Fibroblast of villous mesenchyme (primary cell): Measurements from ENCODE around the gene RRP36. TPM values are rescaled to one million over a fixed set of nuclear protein-coding genes. Genes with fewer than 3 reads are reported as not detected.

ENCODE experiments used
- DNase-seq: peaks from one replicate; pipeline ENCODE4 v3.0.0-alpha.2; 2010; ENCODE audit warnings: low read depth
- H3K4me3 ChIP-seq: 2 replicates; pipeline ENCODE4 v1.5.1; 2011; ENCODE audit warnings: low read depth, mild to moderate bottlenecking, low read length
- total RNA-seq: library from RNA; depleted of rRNA; stranded (reverse); fragments of >200 nt; gene quantifications from 2 replicates; pipeline ENCODE4 v1.2.3, GENCODE V29; 2012
- TF ChIP-seq, protein P1 (sequence below): IDR thresholded peaks from 2 replicates; pipeline ENCODE4 v1.5.1; 2012; ENCODE audit warnings: low read depth, mild to moderate bottlenecking, low read length; ENCODE audit not compliant: insufficient read depth

RRP36 gene
- total RNA-seq, 1 donor: 114 TPM

DNA sequence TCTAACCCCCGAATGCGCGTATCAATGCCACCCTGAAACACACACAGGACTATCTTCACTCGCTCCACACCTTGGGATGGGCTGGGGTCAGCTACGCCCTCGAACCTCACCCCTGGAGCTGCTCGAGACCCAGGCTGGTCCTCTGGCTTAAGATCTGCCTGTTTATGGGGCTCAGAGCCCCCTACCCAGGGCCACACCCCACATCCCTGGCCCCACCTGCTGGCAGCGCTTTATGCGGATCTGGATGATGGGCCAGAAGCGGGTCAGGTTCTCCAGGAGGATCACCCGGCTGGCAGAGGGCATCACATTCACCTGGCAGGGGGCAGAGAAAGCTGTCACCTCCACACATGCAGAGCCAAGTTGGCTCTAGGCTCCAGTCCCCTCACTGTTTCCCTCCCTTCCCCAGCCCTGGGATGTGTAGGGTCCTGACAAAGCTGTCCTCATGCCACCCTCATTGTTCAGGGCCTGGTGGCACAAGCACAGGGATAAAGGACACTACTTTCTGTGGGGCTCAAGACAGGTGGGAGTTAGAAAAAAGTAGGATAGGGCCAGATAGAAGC lies 24.0 kb downstream of the RRP36 start:
- DNase-seq: no peak
- TF ChIP-seq, protein P1, sequence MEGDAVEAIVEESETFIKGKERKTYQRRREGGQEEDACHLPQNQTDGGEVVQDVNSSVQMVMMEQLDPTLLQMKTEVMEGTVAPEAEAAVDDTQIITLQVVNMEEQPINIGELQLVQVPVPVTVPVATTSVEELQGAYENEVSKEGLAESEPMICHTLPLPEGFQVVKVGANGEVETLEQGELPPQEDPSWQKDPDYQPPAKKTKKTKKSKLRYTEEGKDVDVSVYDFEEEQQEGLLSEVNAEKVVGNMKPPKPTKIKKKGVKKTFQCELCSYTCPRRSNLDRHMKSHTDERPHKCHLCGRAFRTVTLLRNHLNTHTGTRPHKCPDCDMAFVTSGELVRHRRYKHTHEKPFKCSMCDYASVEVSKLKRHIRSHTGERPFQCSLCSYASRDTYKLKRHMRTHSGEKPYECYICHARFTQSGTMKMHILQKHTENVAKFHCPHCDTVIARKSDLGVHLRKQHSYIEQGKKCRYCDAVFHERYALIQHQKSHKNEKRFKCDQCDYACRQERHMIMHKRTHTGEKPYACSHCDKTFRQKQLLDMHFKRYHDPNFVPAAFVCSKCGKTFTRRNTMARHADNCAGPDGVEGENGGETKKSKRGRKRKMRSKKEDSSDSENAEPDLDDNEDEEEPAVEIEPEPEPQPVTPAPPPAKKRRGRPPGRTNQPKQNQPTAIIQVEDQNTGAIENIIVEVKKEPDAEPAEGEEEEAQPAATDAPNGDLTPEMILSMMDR: no peak
- no peak overlapping the region for H3K4me3 ChIP-seq

DNA sequence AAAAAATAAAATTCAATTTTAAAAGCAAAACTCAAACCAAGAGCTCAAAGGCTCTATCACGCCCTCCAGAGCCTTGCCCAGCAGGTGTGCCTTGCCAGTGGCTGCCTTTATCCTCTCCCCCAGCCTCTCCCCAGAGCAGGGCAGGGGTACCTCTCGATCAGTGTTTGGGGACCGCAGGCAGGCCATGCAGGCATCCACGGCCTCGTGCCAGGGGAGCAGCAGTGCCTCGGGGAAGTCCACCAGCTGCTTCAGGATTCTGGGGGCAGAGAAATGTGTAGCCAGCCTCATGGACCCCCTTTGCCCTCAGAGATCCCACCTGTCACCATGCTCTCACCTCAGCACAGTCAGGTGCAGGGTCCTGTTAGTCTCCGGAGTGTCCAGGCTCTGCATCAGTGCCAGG lies 26.6 kb downstream of the RRP36 start:
- H3K4me3 ChIP-seq: no peak overlapping the region
- no peak for DNase-seq
- TF ChIP-seq, protein P1: no peak

DNA sequence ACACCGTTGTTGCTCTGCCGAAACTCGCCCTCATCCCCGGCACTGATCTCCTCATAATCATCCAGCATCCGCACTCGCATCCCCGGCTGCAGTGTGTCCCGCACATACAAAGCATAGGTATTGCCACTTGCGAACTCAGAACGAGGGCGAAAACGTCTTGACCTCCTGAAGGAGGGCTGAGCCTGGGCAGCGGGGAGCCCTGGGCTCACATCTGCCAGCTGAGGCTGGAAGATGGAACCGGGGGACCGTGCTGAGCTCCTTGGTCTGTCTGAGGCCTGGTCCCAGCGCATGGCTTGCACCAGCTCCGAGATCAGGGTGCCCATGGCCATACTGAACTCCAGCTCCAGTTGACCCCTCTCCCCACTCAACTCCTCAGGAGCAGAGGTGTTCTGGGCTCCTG lies 29.6 kb downstream of the RRP36 start:
- no peak for DNase-seq
- H3K4me3 ChIP-seq: no peak overlapping the region
- TF ChIP-seq, protein P1: no peak

DNA sequence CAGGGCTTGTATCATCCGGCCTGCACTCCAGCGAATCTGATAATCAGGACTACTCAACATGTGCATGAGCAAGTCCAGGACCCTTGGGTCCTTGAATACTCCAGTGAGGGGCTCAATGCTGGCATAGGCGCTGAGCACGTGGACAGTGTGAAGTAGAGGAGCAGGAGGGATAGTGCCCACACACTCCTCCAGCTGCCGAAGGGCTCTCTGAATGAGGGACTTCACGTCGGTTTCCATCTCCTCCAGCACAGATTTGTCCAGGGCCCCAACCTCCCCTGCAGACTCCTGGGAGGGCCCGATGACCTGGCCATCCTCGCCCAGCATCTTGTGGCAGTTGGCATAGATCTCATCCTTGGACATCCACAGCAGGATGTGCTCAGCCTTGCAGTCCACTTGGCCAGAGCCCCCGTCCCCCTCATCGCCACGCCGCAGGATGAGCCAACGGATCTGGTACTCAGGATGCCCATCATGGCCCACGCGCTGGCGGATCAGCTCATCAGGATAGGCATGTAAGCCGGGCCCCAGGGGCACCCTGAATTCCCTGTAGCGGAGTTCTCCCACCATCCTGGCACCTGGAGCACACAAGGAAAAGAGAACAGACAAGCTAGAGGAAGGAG lies 30.9 kb downstream of the RRP36 start:
- H3K4me3 ChIP-seq: peak overlapping the region; percentile 93
- no peak for DNase-seq
- TF ChIP-seq, protein P1: no peak

DNA sequence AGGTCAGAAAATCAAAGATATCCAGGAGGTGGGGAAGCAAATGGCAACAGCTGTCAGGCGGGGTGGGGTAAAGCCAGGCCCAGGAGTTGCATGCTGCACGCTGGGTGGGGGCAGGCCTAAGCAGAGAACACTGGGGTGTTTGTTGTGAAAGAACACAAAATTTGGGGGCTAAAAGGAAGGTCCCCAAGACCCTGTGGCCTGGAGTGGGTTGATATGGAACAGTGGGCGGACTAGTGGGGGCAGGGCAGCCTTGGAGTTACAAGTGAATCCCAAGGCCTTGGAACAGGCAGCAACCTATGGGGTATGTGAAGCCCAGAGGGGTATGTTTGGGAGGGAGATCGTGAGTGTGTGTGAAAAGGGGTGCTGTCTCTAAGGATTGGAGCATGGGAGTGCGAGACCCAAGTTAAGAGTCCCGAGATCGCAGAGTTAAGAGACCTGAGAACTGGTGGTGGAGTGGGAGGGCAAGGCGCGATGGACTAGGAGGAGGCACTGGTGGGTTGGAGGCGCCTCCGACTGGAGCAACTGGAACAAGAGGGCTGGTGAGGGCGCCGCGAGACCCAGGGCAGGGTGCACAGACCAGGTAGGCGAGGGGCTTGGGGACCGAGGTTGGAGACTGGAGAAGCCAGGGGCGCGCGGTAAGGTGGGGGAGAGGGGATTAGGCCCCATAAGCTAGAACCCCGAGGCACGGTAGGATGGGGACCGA lies 31.6 kb downstream of the RRP36 start:
- H3K4me3 ChIP-seq: peak overlapping the region; percentile 93
- TF ChIP-seq, protein P1: no peak
- peak; percentile 35 for DNase-seq

DNA sequence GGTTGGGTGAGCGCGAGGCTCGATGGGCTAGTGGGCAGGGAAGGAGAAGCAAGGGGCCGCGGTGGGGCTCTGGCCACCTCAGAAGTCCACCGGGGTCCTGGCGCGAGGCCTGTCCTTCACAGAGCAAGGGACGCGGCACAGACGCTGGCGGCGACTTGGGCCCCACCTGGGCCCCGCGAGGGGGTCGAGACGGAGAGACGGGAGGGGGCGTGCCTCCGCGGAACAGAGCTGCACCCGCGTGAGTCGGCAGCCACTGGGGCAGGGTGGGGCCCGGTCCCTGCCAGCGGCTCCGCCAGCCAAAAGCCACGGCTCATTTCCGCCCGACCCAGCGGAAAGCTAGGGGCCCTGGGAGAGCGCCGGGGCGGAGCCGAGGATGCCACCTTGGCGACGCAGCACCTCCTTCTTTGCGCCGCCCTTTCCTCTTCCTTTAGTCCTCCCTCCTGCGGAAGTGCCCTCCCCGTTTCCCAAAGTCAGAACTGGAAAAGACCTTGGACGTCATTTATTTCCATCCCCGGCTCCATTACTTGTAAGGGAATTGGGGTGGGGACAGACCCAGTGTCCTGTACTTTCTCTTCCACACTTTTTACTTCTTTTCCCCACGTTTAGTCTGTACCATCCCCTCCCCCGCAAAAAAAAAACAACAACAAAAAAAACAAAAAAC lies 32.3 kb downstream of the RRP36 start, which contains the start of gene CUL7:
Gene CUL7, minus strand, starts transcription at position 307 of the 661 bp plus-strand sequence. CDS start 1,063 bp downstream, outside the sequence.
- peak; percentile 95 for DNase-seq
- peak within 1 kb of the TSS; percentile 93 for H3K4me3 ChIP-seq
- TF ChIP-seq, protein P1: no peak
